ENCODE results near the gene TTC39A.
"Not testable (repeated sequence)": the region's sequence is repeated elsewhere in the genome, so short reads cannot be mapped to it uniquely, and the experiment has no call there.

TTC39A gene

GRCh38 chr1:51336711-51337110 is 6.3 kb upstream of the TTC39A start:
- no peak for DNase-seq (ENCODE audit: low read depth, low spot score)

- no peak for DNase-seq (ENCODE audit: low read depth, low spot score)
These were observed 5.6 kb upstream of the TTC39A start for GRCh38 chr1:51336004-51336403.

GRCh38 chr1:51331206-51332100 is 1.1 kb upstream of the TTC39A start:
- no peak for DNase-seq (ENCODE audit: low read depth, low spot score)

GRCh38 chr1:51329443-51330325 is 678 bp downstream of the TTC39A start:
- DNase-seq (ENCODE audit: low read depth, low spot score) = no peak

- no peak for DNase-seq (ENCODE audit: low read depth, low spot score)
These were observed 1.4 kb downstream of the TTC39A start for GRCh38 chr1:51328926-51329325.

GRCh38 chr1:51328279-51328678 is 2.1 kb downstream of the TTC39A start:
- DNase-seq (ENCODE audit: low read depth, low spot score) = no peak

- DNase-seq (ENCODE audit: low read depth, low spot score) = no peak
These were observed 3.0 kb downstream of the TTC39A start for GRCh38 chr1:51327386-51327785.

GRCh38 chr1:51326839-51327238 is 3.5 kb downstream of the TTC39A start:
- DNase-seq (ENCODE audit: low read depth, low spot score) = no peak

- no peak for DNase-seq (ENCODE audit: low read depth, low spot score)
These were observed 4.2 kb downstream of the TTC39A start for GRCh38 chr1:51325878-51326755.

GRCh38 chr1:51325391-51325790 is 5.0 kb downstream of the TTC39A start:
- no peak for DNase-seq (ENCODE audit: low read depth, low spot score)

GRCh38 chr1:51325011-51325385 is 5.4 kb downstream of the TTC39A start:
- not testable (repeated sequence) for DNase-seq (ENCODE audit: low read depth, low spot score)

GRCh38 chr1:51324251-51325010 is 5.9 kb downstream of the TTC39A start:
- DNase-seq (ENCODE audit: low read depth, low spot score) = no peak

GRCh38 chr1:51323778-51324177 is 6.6 kb downstream of the TTC39A start:
- no peak for DNase-seq (ENCODE audit: low read depth, low spot score)

- DNase-seq (ENCODE audit: low read depth, low spot score) = no peak
These were observed 7.8 kb downstream of the TTC39A start for GRCh38 chr1:51322417-51323101.

GRCh38 chr1:51321924-51322280 is 8.5 kb downstream of the TTC39A start:
- no peak for DNase-seq (ENCODE audit: low read depth, low spot score)

- no peak for DNase-seq (ENCODE audit: low read depth, low spot score)
These were observed 9.1 kb downstream of the TTC39A start for GRCh38 chr1:51320967-51321923.

GRCh38 chr1:51317798-51318197 is 12.6 kb downstream of the TTC39A start:
- DNase-seq (ENCODE audit: low read depth, low spot score) = no peak

GRCh38 chr1:51316846-51317120 is 13.6 kb downstream of the TTC39A start:
- no peak for DNase-seq (ENCODE audit: low read depth, low spot score)

GRCh38 chr1:51316113-51316845 is 14.1 kb downstream of the TTC39A start:
- no peak for DNase-seq (ENCODE audit: low read depth, low spot score)
